ENCODE measurements around the gene RFTN1.
A peak's percentile ranks its signal among the peaks of the same experiment; 100 is the strongest.

The RFTN1 gene

DNA sequence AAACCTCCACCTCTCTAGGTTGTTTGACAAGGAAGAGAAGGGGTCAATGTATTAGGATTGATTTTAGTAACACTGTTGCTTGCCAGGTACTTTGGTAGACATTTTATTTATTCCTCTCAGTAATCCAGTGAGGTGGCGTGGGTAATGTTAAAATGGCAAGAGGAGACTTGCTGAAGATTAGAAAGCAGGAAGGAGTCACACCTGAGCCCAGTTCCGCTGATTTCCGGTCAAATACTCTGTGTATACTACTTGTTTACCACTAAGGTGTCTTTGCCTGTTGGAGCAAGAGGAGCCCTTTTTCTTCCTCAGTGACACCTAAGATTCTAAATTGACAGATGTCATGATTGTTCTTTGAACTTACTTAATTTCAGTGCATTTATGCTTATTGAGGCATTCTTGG, 246.8 kb downstream of the RFTN1 start:
- Histone ChIP-seq H3K27ac (ENCODE audit: insufficient read depth in 1 of 2, low read depth in 1 of 2, low read length in 2 of 2, poor library complexity in 1 of 2, severe bottlenecking in 2 of 2) (peak overlapping the region in 1 of 2 experiments; percentile 35), H3K4me3 (ENCODE audit: control insufficient read depth in 1 of 7, extremely low read depth in 1 of 7, insufficient read depth in 4 of 7, low read depth in 2 of 7, low read length in 6 of 7) (no peak overlapping the region), H3K4me1 (ENCODE audit: control extremely low read depth in 1 of 4, control insufficient read depth in 4 of 4, insufficient read depth in 4 of 4, low read length in 3 of 4) (peaks cover 12 to 28% (median 23%) of the 10 kb centered on the region in 4 experiments)

More for the DNA sequence above, 246.8 kb downstream of the RFTN1 start:
- no peak for DNase-seq
- Histone ChIP-seq H3K9me3 (ENCODE audit: control extremely low read depth in 1 of 5, control insufficient read depth in 4 of 5, insufficient read depth in 2 of 5, low read depth in 1 of 5, low read length in 4 of 5) (no peaks in the 10 kb centered on the region), H3K36me3 (ENCODE audit: control insufficient read depth in 4 of 4, insufficient read depth in 4 of 4, low read length in 3 of 4) (peaks cover 0 to 19% (median 8%) of the 10 kb centered on the region in 4 experiments), H3K27me3 (replicated peaks in 2 of 5; ENCODE audit: control insufficient read depth in 4 of 5, insufficient read depth in 5 of 5, low read length in 4 of 5) (no peaks in the 10 kb centered on the region)
- no CpG with 5 or more reads among the region's 3 CpGs for WGBS (ENCODE audit: insufficient coverage)
- CTCF ChIA-PET = interaction anchor here (1.2 to 6.2 kb wide), 4 partner anchors 17 to 288 kb away, joined by 3 to 37 read pairs (median 26); no protein-coding TSS in a partner anchor
- POLR2A ChIA-PET = no interaction called here
